NCI-H1092 treated with DMSO at 0.1 percent for 48 hours (cell line): ENCODE measurements around the gene TNP2.
"Not testable (repeated sequence)": the region's sequence is repeated elsewhere in the genome, so short reads cannot be mapped to it uniquely, and the experiment has no call there.

Source experiments
- DNase-seq: peaks from one replicate; lab custom pipeline; 2025; lab: John Stamatoyannopoulos, UW

TNP2 gene

DNA sequence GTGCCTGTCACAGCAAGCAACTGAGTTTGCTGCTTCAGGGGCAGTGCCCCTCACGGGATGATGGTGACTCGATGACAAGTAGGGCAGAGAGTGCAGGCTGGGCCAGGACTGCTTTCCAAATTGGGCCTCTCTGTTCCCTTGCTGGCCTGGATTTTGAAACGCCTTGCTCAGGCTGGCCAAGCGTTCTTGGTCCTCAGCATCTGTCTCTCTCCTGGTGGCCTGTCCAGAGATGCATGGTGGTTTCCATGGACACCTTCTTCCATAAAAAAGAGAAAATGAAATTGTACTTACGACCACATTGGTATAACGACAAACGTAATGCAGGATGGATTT, 31.4 kb upstream of the TNP2 start:
- no peak for DNase-seq

- DNase-seq: no peak
Observed at GRCh38 chr16:11299865-11300559, 30.9 kb upstream of the TNP2 start.

GRCh38 chr16:11298950-11299547, 29.9 kb upstream of the TNP2 start:
- DNase-seq: not testable (repeated sequence)

- no peak for DNase-seq
Observed at GRCh38 chr16:11298143-11298900, 29.2 kb upstream of the TNP2 start.

- peak; percentile 72 for DNase-seq
Observed at GRCh38 chr16:11297492-11298142, 28.5 kb upstream of the TNP2 start.

DNA sequence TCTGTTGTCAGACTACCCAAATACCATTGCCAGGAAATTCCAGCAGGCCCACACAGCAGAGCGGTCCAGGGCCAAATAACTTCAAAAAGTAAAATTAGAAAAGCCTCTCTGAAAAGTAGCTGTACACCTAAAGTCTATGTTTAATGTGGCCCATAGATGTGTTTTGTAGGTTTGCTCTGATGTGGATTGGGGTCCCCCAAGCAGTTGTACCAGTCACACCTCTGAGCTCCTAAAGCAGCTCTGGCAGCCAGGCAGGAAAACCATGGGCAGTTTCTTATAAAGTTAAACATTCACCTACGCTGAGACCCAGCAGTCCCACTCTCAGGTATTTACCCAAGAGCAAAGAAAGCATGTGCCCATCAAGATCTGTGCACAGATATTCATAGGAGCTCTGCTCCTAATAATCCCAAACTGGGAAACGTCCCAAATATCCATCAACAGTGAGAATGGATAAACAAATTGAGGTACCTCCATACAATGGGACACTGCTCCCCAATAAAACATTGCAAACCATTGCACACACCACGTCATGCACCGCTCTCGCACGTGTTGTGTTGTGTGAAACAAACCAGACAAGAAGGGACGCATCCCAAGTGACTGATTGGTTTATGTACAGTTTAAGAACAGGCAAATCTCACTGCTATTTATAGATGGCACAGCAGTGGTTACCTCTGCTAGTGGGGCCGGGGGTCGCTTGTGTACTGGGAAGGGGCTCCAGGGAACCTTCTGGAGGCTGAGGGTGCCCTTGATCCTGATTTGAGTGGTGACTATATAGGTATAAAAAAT, 27.8 kb upstream of the TNP2 start:
- DNase-seq: no peak

DNA sequence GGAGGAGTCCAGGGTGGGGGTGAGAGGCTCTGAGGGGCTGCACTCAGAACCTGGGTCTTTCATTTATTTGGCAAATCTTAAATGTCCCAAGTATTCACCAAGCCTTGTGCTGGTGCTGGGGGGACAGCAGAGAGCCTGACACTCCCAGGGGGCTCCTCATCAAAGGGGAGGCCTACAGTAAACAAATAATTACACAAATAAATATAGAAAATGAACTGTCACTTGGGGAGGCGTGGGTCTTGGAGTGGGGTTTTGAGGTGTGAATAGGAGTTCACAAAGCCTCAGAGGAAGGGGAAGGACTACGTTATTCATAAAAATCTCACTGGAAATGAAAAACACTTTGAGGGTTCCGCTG, 27.2 kb upstream of the TNP2 start:
- DNase-seq: no peak

- DNase-seq: no peak
Observed at GRCh38 chr16:11295672-11296071, 26.5 kb upstream of the TNP2 start.

DNA sequence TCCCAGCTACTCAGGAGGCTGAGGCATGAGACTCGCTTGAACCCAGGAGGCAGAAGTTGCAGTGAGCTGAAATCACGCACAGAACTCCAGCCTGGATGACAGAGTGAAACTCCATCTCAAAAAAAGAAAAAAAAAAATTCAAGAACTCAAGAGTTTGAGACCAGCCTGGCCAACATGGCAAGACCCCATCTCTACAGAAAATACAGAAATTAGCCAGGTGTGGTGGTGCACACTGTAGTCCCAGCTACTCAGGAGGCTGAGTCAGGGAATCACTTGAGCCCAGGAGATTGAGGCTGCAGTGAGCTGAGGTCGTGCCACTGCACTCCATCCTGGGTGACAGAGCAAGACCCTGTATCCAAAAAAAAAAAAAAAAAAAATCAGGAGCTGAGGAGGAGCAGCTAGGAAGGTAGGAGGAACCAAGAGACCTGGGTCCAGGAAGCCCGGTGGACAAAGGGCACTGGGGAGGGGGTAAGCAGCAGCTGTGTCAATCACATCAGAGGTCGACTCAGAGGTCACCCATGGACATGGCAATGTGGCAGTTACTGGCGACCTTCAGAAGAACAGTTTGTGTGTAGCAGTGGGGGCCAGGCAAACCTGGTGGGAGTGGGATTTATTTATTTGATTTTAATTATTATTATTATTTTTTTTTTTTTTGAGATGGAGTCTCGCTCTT, 23.1 kb upstream of the TNP2 start:
- DNase-seq: no peak

GRCh38 chr16:11291091-11291703, 22.1 kb upstream of the TNP2 start:
- DNase-seq: no peak

DNA sequence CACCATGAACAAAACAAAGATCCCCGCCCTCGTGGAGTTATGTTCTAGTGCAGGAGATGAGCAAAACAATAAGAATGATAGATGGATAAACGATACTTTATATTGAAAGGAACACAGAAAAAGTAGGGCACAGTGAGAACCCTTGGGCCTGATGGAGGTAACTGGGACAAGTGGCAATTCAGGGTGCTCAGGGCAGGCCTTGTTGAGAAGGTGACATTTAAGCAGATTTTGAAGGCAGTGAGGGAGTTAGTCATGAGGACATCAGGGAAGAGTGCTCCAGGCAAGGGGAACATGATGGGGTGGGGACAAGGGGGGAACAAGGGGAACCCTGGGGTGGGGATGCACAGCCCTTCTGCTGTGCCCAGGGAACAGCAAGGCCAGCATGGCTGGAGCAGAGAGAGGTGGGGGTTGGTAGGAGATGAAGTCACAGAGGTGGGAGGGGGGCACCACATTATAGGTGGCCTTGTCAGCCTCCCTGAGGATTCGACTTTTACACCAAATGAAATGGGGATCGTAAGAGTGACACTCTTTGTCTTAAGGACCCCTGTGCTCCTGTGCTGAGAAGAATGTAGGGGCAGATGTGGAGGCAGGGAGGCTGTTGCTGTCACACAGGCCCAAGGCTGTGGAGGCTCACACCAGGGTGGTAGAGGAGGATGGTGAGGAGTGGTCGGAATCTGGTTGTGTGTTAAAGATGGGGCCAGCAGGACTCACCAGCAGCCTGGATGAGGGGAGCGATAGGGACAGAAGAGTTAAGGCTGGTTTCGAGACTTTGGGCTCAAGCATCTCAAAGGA, 21.2 kb upstream of the TNP2 start:
- DNase-seq: no peak

GRCh38 chr16:11289696-11290095, 20.6 kb upstream of the TNP2 start:
- DNase-seq: not testable (repeated sequence)

DNA sequence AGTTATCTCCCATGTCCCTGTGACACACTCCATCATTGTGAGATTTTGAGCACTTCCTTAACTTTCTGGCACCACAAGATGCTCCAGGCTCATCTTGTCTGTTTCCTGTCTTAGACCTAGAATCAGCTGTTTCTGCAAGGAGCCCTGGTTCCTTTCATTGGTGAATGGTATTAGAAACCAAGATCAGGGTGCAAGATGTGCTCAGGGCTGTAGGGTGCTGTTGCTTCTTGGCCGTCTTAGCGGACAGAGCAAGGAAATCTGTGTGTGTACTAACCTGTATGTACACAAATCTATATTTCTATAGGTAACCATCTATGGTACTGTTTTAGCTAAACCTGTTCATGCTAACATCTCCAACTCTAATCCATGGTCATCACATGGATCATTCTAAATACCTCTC, 20.1 kb upstream of the TNP2 start:
- no peak for DNase-seq

GRCh38 chr16:11285842-11286241, 16.7 kb upstream of the TNP2 start:
- DNase-seq: no peak

DNA sequence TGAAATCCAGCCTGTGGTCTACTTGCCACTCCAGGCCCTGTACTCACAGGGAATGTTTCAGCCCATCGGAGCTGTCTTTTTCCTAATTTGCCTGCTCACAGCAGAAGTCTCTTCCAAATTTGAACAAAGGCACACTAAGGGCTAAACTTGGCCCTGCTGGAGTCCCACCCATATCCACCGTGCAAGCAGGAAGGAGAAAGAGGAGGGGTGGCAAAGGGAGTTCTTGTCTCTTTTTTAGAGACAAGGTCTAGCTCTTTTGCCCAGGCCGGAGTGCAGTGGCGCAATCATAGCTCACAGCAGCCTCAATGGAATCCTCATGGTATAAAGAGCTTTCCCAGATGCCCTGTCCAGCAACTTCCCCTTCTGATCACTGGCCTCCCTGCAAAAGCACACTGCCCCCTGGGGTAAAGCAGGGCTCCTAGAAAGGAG, 14.7 kb upstream of the TNP2 start:
- DNase-seq: no peak

DNA sequence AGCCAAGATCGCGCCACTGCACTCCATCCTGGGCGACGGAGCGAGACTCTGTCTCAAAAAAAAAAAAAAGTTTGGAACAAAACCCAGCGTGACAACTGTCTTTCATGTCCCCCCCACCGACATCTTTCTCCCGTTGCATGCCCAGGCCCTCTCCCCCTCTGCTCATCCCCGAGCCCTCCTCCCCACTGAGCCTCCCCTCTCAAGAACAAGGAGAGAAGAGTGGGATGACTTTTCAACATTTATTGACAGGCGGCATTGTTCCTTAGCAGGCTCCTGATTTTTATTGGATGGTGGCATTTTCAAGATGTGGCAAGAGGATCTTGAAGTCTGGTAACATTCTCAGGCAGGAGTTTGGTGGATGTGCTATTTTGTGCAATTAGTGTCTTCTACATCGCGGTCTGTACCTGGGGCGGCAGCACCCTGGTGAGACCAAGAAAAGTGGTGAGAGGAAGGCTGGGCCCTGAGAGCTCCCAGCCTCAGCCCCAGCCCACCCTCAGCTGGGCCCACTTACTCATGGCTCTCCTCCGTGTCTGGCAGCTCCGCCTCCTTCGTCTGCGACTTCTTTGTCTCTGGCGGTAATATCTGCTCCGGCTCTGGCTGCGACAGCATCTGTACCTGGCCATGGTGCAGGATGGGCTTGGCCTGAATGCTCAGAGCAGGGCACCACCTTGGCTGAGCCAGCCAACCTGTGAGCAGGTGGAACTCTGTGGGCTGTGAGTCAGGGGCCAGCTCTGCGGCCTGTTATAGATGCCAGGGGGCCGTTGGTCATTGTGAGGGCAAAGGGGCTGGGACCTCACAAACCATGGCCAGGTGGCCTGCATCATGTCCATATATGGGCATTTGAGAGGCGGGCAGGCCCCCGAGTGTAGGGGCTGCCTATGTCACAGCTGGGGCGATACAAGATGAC, 11.7 kb upstream of the TNP2 start, which contains the start of gene PRM1:
Gene PRM1, minus strand, starts transcription at position 715 of the 907 bp plus-strand sequence. Its CDS starts 92 bp downstream, at position 623.
- DNase-seq: no peak

- no peak for DNase-seq
Observed at GRCh38 chr16:11278681-11279628, 9.8 kb upstream of the TNP2 start.
